KMS-11 (cell line): ENCODE results near the gene PCNX4.

ENCODE experiments used
- H2AFZ ChIP-seq: fragments of 200-600 bp; sonication (generic); 2 replicates; pipeline ENCODE4 v1.6.1; 2016; ENCODE audit warnings: antibody characterized with exemption, mixed run types, low read depth
- H3K27ac ChIP-seq: fragments of 200-600 bp; sonication (generic); 2 replicates; pipeline ENCODE4 v1.6.1; 2016; ENCODE audit warnings: mild to moderate bottlenecking, mixed run types
- H3K27me3 ChIP-seq: fragments of 200-600 bp; sonication (generic); 2 replicates; pipeline ENCODE4 v1.6.1; 2017; ENCODE audit warnings: mild to moderate bottlenecking, low read depth, mixed run types, moderate library complexity; ENCODE audit not compliant: insufficient read depth
- H3K36me3 ChIP-seq: fragments of 200-600 bp; sonication (generic); 2 replicates; pipeline ENCODE4 v1.6.1; 2017; ENCODE audit warnings: mild to moderate bottlenecking, mixed run types; ENCODE audit not compliant: insufficient read depth
- H3K4me1 ChIP-seq: fragments of 200-600 bp; sonication (generic); 2 replicates; pipeline ENCODE4 v1.6.1; 2016; ENCODE audit warnings: mild to moderate bottlenecking, low read depth, mixed run types; ENCODE audit not compliant: poor library complexity, severe bottlenecking
- H3K4me2 ChIP-seq: fragments of 200-600 bp; sonication (generic); 2 replicates; pipeline ENCODE4 v1.7.0; 2016; ENCODE audit warnings: mild to moderate bottlenecking, mixed run types
- H3K4me3 ChIP-seq: fragments of 200-600 bp; sonication (generic); IDR thresholded peaks from 2 replicates; pipeline ENCODE4 v1.6.1; 2017; ENCODE audit warnings: low read depth, low read length, mixed read lengths; ENCODE audit not compliant: insufficient read depth
- H3K79me2 ChIP-seq: fragments of 200-600 bp; sonication (generic); 2 replicates; pipeline ENCODE4 v1.6.1; 2016; ENCODE audit warnings: low read depth, mixed run types; ENCODE audit not compliant: insufficient read depth
- H3K9ac ChIP-seq: fragments of 200-600 bp; sonication (generic); 2 replicates; pipeline ENCODE4 v1.6.1; 2016; ENCODE audit warnings: mild to moderate bottlenecking, mixed run types
- H4K20me1 ChIP-seq: fragments of 200-600 bp; sonication (generic); 2 replicates; pipeline ENCODE4 v1.6.1; 2016; ENCODE audit warnings: mild to moderate bottlenecking, mixed run types; ENCODE audit not compliant: insufficient read depth
- CTCF ChIP-seq: fragments of 200-600 bp; sonication (generic); conservative IDR thresholded peaks from 2 replicates; pipeline ENCODE4 v1.6.1; 2017; ENCODE audit warnings: low read depth, mild to moderate bottlenecking, antibody characterized with exemption, low read length, moderate library complexity, mixed read lengths

Gene PCNX4

DNA sequence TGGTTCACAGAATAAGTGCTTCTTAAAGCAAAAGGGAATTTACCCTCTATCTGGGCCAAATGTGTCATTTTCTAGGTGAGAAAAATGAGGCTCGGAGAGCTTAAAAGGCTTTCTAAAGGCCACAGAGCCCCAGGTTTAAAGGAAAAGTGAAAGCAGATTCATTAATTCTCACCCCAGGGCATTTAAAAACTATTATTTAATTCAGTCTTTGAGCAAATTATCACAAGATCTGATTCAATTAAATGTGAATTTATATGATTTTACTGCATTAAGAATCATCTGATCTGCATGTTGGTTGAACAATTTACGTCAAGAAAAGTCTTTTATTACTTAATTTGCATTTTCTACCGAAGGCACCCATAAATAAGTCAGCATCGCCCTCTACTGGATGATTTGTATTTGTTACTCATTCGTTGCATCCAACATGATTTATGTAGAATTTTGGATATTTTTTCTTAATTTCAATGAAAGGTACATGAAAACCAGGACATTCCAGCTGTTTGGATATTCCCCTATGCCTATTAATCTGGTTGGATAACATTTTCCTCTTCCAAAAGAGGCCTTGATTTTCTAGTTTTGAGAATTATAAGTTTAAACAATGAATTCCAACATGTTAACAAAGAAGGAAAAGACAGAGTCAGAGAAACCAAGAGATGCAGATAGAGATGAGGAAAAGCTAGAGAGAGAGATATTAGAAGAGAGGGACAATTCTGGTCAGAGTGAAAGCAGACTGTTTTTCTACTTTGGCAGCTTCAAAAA lies 92.6 kb downstream of the PCNX4 start:
- Histone ChIP-seq H3K79me2 (no peaks in the 10 kb centered on the region), H4K20me1 (no peaks in the 10 kb centered on the region), H2AFZ (peak overlapping the region; percentile 74), H3K36me3 (no peaks in the 10 kb centered on the region), H3K27me3 (no peaks in the 10 kb centered on the region), H3K27ac (no peak overlapping the region), H3K4me3 (no peak overlapping the region), H3K4me1 (peaks cover 9% of the 10 kb centered on the region), H3K4me2 (peak overlapping the region; percentile 73), H3K9ac (peak overlapping the region; percentile 30; the same call in 1 of the 2 replicates)
- peak; percentile 78 for TF ChIP-seq CTCF

GRCh38 chr14:60184905-60185555 lies 93.3 kb downstream of the PCNX4 start:
- Histone ChIP-seq H3K4me2 (no peak overlapping the region), H3K4me1 (peaks cover 16% of the 10 kb centered on the region), H3K27me3 (no peaks in the 10 kb centered on the region), H3K4me3 (no peak overlapping the region), H3K36me3 (no peaks in the 10 kb centered on the region), H3K79me2 (no peaks in the 10 kb centered on the region), H4K20me1 (no peaks in the 10 kb centered on the region), H3K27ac (no peak overlapping the region), H2AFZ (no peak overlapping the region), H3K9ac (no peak overlapping the region)
- TF ChIP-seq CTCF, result no peak

- Histone ChIP-seq H3K79me2 (no peaks in the 10 kb centered on the region), H3K4me2 (no peak overlapping the region), H3K27ac (no peak overlapping the region), H3K36me3 (no peaks in the 10 kb centered on the region), H3K9ac (no peak overlapping the region), H4K20me1 (no peaks in the 10 kb centered on the region), H3K27me3 (no peaks in the 10 kb centered on the region), H2AFZ (no peak overlapping the region), H3K4me1 (peaks cover 22% of the 10 kb centered on the region), H3K4me3 (no peak overlapping the region)
- TF ChIP-seq CTCF, result no peak
These were observed 96.4 kb downstream of the PCNX4 start for GRCh38 chr14:60188115-60188514.

GRCh38 chr14:60188696-60189095 lies 97.0 kb downstream of the PCNX4 start:
- Histone ChIP-seq H3K79me2 (no peaks in the 10 kb centered on the region), H3K27me3 (no peaks in the 10 kb centered on the region), H4K20me1 (no peaks in the 10 kb centered on the region), H3K9ac (no peak overlapping the region), H3K36me3 (no peaks in the 10 kb centered on the region), H3K4me1 (peaks cover 16% of the 10 kb centered on the region), H3K4me2 (no peak overlapping the region), H3K4me3 (no peak overlapping the region), H2AFZ (no peak overlapping the region), H3K27ac (no peak overlapping the region)
- TF ChIP-seq CTCF, result no peak
